GM18951 (cell line): ENCODE results near the gene SMPD2.

Experiments used
- POLR2A ChIP-seq: IDR thresholded peaks from 4 replicates; pipeline ENCODE4 v1.6.1; 2011; ENCODE audit warnings: mild to moderate bottlenecking; ENCODE audit not compliant: insufficient read length, insufficient read depth; ENCODE audit errors: extremely low read depth
- in situ Hi-C: fragments of 300-500 bp; cut with MboI; formaldehyde crosslinking; loops from one replicate; pipeline ENCODE4 v1.12.0; 2022; ENCODE audit warnings: low sequenced_read_pairs, mixed read lengths, inconsistent platforms; ENCODE audit not compliant: unreplicated experiment

The SMPD2 gene

DNA sequence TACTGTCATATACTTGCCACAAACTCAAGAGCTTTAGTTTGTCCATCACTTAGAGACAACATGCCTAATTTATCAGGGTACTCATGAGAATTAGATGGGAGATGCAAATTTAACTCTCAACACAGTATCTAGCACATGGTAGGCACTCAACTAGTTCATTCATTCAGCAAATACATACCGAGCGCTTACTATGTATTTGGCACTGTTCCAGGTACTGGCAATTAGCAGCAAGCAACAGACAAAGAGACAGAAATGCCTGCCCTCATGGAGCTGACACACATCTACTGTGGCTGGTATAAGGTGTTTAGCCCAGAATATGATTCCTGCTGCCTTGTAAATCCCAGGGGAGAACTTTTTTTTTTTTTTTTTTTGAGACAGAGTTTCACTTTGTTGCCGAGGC, 10.3 kb downstream of the SMPD2 start:
- in situ Hi-C loops: no loop called here

GRCh38 chr6:109451376-109451775, 10.9 kb downstream of the SMPD2 start:
- in situ Hi-C loops: no loop called here
- TF ChIP-seq POLR2A: no peak

More for the DNA sequence above, 10.3 kb downstream of the SMPD2 start:
- TF ChIP-seq POLR2A: no peak

- TF ChIP-seq POLR2A: no peak
- in situ Hi-C loops: no loop called here
Observed at GRCh38 chr6:109452181-109452580, 11.7 kb downstream of the SMPD2 start.

DNA sequence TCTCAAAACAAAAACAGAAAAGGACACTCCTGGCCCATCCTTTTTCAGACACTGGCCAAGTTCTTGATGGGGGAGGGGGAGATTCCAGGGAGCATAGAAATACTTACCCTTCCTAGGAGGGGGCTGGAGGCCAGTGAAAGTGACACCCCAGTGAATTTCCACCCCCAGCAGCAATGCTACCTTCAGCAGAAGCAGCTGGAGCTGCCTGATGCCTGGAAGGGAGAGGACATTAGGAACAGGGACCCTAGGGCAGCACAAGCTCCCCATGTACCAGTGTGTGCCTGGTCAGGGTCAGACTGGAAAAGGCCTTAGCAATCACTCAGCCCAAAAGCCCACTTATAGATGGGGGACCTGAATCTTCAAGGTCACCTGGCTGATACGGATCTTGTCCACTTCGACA, 12.6 kb downstream of the SMPD2 start:
- TF ChIP-seq POLR2A: no peak
- in situ Hi-C loops: no loop called here

DNA sequence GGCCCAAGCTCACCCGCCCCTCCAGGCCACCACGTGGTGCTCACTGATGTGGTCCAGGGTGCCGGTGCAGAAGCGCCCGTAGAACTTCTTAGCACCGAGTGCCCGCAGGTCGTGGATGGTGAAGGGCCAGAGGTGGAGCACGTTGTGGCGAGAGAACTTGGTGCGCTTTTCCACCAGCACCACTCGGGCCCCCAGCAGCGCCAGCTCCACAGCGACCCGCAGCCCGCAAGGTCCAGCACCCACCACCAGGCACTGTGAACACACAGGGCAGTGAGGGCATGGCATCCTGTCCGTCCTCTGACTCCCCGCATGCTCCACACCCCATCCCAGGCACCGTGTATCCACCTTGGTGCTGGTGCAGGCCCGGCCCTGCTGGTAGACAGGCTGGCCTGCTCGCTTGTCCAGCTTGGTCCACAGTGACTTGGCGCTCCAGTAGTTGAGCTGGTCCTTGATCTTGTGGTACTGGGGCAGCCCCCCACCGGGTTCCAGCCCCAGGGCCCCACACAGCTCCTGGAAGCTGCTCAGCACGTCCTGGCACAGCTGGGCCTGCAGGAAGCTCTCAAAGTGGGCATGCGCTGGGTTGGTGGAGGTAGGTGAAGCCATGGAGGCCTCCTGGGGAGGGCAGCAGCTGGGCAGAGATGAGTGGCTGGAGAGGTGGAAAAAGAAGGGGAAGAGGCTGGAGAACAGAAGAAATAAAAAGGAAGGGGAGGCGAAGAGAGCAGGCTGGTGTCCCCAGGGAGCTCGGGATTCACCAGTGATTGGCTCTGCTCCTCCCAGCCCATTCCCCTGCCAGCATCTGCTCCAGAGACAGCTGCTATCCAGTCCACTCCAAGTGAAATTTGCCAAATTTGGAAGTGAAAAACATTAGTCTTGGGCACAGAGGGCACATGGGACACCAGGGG, 13.3 kb downstream of the SMPD2 start:
- in situ Hi-C loops: no loop called here
- TF ChIP-seq POLR2A: peak; percentile 22

DNA sequence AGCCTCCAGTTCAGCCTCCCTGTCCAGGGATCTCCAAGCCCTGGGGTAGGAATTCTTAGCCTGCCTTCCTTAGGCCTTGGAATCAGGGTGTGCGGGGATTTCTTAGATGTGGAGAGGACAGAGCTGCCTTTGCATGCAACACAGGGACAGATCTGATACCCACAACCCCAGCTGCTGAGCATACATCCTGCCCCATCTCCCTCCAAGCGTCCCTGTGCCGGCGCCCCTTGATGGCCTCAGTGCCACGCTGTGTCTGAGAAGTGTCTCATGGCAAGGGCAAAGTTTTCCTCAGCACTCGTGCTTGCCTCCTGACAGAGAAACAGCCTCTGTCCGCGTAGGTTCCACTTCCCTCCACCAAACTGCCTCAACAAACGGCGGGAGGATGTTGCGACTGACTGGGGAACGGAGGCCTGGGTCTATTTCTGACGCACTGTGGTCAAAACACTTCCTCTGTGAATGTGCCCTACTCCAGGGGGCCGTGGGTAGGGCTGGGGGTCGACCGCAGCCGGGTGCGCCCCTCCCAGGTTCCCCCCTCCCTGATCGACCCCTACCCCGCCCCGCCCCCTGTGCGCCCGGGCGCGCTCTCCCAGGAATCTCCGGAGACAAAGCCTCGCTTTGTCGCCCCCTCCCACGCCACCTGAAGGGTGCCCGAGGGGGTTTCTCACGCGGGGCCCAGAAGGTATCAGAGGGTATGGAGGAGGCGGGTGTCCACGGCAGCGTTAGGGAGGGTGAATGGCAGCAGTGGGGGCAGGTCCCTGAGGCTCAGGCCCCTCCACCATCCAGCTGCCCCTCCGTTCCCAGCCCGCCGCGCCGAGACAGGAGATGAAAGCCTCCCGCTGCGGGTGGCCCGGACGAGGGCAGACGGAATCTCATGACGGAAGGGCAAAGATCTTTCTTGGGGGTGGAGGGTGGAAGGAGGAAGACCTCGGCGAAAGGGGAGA, 14.2 kb downstream of the SMPD2 start:
- in situ Hi-C loops: no loop called here
- peak; percentile 56 for TF ChIP-seq POLR2A

DNA sequence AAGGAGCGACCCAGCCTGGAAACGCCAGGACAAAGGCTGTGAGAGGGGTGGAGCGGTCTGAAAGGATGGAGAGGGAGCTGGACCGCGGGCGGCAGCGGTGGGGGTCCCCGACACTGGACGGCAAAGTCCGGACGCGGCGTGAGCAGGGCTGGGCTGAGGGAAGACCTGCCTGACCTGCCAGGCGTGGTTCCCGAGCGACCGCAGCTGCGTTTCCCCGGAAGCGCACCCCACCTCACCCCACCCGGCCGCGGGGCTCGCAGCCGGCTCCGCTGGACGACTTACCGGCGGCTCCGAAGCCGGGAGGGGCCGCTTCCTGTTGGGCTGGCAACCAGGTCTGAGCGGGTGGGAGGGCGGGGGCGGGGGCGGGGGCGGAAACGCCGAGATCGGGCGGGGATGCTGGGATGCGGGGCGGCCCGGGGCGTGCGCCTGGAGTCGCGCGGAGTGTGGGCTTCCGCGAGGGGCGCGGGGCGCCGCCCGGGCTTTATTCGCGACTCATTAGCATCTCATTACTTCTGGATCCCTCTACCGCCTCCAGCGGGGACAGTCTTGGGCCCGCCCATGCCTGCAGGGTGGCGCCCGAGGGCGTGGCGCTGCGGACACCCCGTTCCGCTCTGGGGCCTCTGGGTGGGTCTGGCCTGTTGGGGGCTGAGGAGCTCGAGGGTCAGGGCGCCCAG, 15.1 kb downstream of the SMPD2 start, which contains the start of gene MICAL1:
TSS of gene MICAL1 (minus strand) at position 336 of the 674 bp plus-strand sequence. CDS start 1,576 bp downstream, outside the sequence.
- in situ Hi-C loops: no loop called here
- TF ChIP-seq POLR2A: peak; percentile 76

DNA sequence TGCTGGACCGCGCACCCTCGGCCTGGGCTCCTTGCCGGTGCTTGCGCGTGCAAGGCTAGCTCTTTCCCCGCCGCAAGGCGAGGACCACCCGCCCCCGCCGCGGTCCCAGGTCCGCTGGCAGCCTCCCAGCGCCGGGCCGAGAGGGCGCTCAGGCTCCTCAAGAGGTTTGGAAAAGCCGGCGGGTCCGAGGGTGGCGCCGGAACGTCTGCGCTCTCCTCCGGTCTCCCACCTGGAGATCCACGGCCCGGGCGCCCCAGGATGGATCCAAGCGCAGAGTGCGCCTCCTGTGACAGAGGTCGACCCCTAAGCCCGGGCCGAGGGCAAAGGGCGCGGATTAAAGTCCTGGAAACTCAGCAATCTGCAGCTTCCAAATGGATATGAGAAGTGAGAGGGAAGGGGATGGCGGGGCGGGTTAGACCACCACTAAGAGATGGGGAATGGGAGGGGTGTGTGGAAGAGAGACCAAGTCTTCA, 15.6 kb downstream of the SMPD2 start:
- in situ Hi-C loops: no loop called here
- no peak for TF ChIP-seq POLR2A

DNA sequence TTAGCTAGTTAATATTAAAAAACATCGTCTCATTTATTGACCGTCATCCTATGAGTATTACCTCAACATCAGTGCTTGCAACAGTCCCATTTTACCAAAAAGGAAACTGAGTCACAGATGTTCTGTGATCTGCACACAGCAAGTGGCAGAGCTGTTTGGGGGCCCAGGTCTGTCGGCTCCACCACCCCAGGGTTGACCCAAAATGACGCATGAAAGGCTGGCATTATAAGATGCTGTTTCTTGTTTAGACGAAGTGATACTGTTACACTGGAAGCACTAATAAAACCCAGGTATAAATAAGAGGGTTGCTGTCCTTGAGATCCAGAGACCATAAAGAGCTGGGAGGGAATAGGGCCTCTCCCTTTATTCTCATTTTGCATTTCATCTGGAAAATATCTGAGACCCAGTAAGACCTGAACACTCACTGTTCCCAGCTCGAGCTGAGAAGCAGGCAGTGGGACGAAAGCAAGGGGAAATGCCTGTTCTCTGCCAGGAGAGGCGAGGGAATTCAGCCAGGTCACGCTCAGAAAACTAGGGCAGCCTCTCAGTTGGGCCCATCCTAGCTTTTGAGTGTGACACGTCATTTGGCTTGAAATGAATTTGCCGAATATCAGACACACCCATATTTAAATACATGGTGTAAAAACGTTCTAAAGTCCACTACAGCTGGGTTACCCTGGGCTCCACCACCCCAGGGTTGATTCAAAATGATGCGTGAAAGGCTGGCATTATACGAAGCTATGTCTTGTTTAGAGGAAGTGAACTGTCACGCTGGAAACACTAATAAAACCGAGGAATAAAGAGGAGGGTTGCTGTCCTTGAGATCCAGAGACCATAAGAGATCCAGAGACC, 16.4 kb downstream of the SMPD2 start:
- TF ChIP-seq POLR2A: no peak
- in situ Hi-C loops: no loop called here

DNA sequence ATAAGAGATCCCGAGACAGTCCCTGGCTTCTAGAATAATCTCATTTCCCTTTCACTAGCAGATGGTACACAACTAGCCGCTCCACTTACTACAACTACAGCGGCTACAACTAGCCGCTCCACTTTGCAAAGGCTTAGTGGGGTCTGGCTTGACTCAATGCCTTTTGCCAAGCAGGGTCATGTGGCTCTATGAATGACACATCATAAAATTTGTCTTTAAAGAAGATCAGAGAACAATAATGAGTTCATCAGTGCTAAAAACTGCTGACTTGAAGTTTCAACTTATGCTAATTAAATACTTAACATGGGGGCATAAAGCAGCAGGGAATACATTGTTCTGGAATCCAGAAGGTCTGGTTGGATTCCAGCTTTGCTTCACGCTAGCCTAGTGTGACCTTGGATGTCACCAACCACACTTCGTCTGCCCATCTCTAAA, 17.1 kb downstream of the SMPD2 start:
- no peak for TF ChIP-seq POLR2A
- in situ Hi-C loops: no loop called here

DNA sequence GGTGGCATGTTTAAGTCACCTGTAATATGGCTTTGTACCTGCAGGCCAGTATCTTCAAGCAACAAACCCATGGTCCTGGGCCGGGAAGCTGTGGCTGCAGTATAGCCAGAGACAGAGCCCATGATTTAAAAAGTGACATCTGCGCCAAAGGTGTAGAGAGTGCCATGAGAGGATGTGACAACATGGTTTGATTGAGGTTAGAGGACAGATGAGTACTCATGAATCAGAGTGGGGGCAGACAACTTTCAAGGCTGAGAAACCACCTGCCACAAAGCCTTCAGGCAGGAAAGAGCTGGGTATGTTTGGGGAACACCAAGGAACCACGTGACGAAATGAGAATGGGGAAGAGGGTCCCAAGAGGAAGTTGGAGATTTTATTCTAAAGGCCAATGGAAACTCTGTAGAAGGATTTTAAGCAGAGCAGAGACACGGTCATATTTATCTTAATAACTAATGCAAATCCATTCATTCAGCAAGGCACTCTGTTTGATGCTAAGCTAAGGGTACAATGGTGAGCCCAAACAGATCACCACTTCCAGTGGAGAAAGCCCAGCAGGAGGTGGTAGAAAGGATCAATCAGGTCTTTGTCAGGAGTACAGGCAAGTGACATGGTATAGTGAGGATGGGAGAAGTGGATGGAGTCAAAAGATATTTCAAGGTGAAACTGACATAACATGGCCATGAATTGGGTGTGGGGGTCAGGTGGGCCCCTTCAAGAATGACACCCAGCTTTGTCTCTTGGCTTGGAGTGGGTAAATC, 18.4 kb downstream of the SMPD2 start:
- TF ChIP-seq POLR2A: no peak
- in situ Hi-C loops: no loop called here
